GM23248 (cell line): ENCODE data around the gene SGCG. TPM values are rescaled to one million over a fixed set of nuclear protein-coding genes. Genes with fewer than 3 reads are reported as not detected.
A peak's percentile ranks its signal among the peaks of the same experiment; 100 is the strongest.

Experiments
- DNase-seq: peaks from one replicate; pipeline ENCODE4 v3.0.0-alpha.2; 2015
- H2AFZ ChIP-seq: fragments of 200-600 bp; sonication (generic); 2 replicates; pipeline ENCODE4 v1.6.1; 2016; ENCODE audit warnings: antibody characterized with exemption
- H3F3A ChIP-seq: fragments of 200-600 bp; sonication (generic); 2 replicates; pipeline ENCODE4 v1.6.1; 2016; ENCODE audit warnings: mild to moderate bottlenecking, antibody characterized with exemption, mixed run types; ENCODE audit not compliant: insufficient read depth
- H3K27ac ChIP-seq: fragments of 200-600 bp; sonication (generic); 2 replicates; pipeline ENCODE4 v1.5.1; 2016; ENCODE audit warnings: mild to moderate bottlenecking
- H3K27me3 ChIP-seq: fragments of 200-600 bp; sonication (generic); replicated peaks from 2 replicates; pipeline ENCODE4 v1.6.1; 2016; ENCODE audit warnings: mild to moderate bottlenecking; ENCODE audit not compliant: insufficient read depth
- H3K36me3 ChIP-seq: fragments of 200-600 bp; sonication (generic); 2 replicates; pipeline ENCODE4 v1.6.1; 2016; ENCODE audit warnings: low read depth, mild to moderate bottlenecking
- H3K4me1 ChIP-seq: fragments of 200-600 bp; sonication (generic); 2 replicates; pipeline ENCODE4 v1.6.1; 2016; ENCODE audit warnings: mild to moderate bottlenecking; ENCODE audit not compliant: insufficient read depth
- H3K4me2 ChIP-seq: fragments of 200-600 bp; sonication (generic); one replicate; pipeline ENCODE4 v1.6.1; 2016; ENCODE audit warnings: mild to moderate bottlenecking; ENCODE audit not compliant: unreplicated experiment
- H3K4me3 ChIP-seq: fragments of 200-600 bp; sonication (generic); 2 replicates; pipeline ENCODE4 v1.5.1; 2016; ENCODE audit warnings: mild to moderate bottlenecking
- H3K79me2 ChIP-seq: fragments of 200-600 bp; sonication (generic); 2 replicates; pipeline ENCODE4 v1.6.1; 2016; ENCODE audit warnings: mild to moderate bottlenecking; ENCODE audit not compliant: insufficient read depth
- H3K9ac ChIP-seq: fragments of 200-600 bp; sonication (generic); 2 replicates; pipeline ENCODE4 v1.6.1; 2016; ENCODE audit warnings: mild to moderate bottlenecking
- H3K9me2 ChIP-seq: fragments of 200-600 bp; sonication (generic); 2 replicates; pipeline ENCODE4 v1.6.1; 2016; ENCODE audit warnings: mixed run types, mild to moderate bottlenecking, moderate library complexity; ENCODE audit not compliant: insufficient read depth
- H3K9me3 ChIP-seq: fragments of 200-600 bp; sonication (generic); one replicate; pipeline ENCODE4 v1.6.1; 2017; ENCODE audit warnings: low read depth
- H4K20me1 ChIP-seq: fragments of 200-600 bp; sonication (generic); 2 replicates; pipeline ENCODE4 v1.6.0; 2016; ENCODE audit not compliant: insufficient read depth
- EZH2 ChIP-seq: fragments of 200-600 bp; sonication (generic); IDR thresholded peaks from 2 replicates; pipeline ENCODE4 v1.6.1; 2018; ENCODE audit warnings: antibody characterized with exemption, mild to moderate bottlenecking; ENCODE audit not compliant: insufficient read depth, poor library complexity, severe bottlenecking
- EZH2phosphoT487 ChIP-seq: fragments of 200-600 bp; sonication (generic); IDR thresholded peaks from 2 replicates; pipeline ENCODE4 v1.6.1; 2018; ENCODE audit warnings: antibody characterized with exemption, moderate library complexity, mild to moderate bottlenecking, low read depth; ENCODE audit not compliant: insufficient read depth
- WGBS, 2 experiments: methylation state at CpG; one replicate each; pipeline ENCODE4 v1.1.6; 2015 to 2017; ENCODE audit warnings: low lambda C conversion rate in 2 of 2, low coverage in 1 of 2; ENCODE audit errors: missing lambda C conversion rate in 2 of 2; 5-methylcytosine and 5-hydroxymethylcytosine counted together
- in situ Hi-C: fragments of 300-500 bp; cut with MboI; formaldehyde crosslinking; loops from 2 replicates; pipeline ENCODE4 v1.15.0; 2020
- polyA plus RNA-seq: library from polyadenylated mRNA; unstranded; fragments of >200 nt; fragmentation: Nextera tagmentation; extraction: Ambion mirVana; gene quantifications from 2 replicates; pipeline ENCODE4 v1.2.1, GENCODE V29; 2016
- total RNA-seq: library from RNA; depleted of rRNA; stranded (reverse); fragments of >200 nt; shearing (Covaris generic); gene quantifications from 2 replicates; pipeline ENCODE4 v1.2.3, GENCODE V29; 2014

SGCG gene
- total and polyA plus RNA-seq, 2 experiments from 2014 or later = 2.9 to 4.5 TPM

- 87 to 94% methylated on average over 2 of the region's 2 CpGs for WGBS, 2 experiments
- Histone ChIP-seq H3F3A (0 out of 2 replicates have a peak, but pooled peaks cover 3% of the 10 kb centered on the region), H3K4me2 (no peak overlapping the region), H3K9me3 (no peaks in the 10 kb centered on the region), H3K4me3 (no peak overlapping the region), H3K9ac (no peak overlapping the region), H3K36me3 (no peaks in the 10 kb centered on the region), H3K4me1 (no peaks in the 10 kb centered on the region), H2AFZ (no peak overlapping the region), H4K20me1 (no peaks in the 10 kb centered on the region), H3K79me2 (no peaks in the 10 kb centered on the region), H3K27ac (no peak overlapping the region), H3K27me3 (no peaks in the 10 kb centered on the region), H3K9me2 (no peaks in the 10 kb centered on the region)
- in situ Hi-C loops = no loop called here
- DNase-seq = no peak
- TF ChIP-seq EZH2 = no peak
- TF ChIP-seq EZH2phosphoT487 = no peak
Measured at GRCh38 chr13:23144431-23144830, 36.3 kb upstream of the SGCG start.

DNA sequence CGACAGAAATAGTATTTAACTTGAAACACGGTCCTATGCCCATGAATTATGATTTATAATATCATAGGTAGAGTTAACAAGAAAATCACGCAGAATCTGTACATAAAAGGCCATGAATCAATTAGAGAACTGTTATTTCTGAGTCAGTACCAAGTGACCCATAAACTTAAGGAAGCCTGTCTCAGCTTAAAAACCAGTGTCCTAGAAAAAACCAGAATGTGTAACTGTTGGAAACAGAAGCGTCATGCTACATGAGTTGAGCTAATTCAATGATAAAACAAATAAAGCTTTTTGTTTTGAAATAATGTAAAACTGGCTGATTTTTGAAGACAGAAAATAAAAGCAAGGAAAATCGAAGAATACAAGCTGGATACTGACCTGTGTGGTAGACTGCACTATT lies 34.8 kb upstream of the SGCG start:
- in situ Hi-C loops = no loop called here
- no peak overlapping the region for H3K4me2 ChIP-seq

GRCh38 chr13:23146811-23147625 lies 33.8 kb upstream of the SGCG start:
- WGBS, 2 experiments = 4 to 5% methylated on average over 12 of the region's 12 CpGs
- peak; percentile 15 for DNase-seq

More for the DNA sequence above, 34.8 kb upstream of the SGCG start:
- no peak for DNase-seq
- no peaks in the 10 kb centered on the region for H3K4me1 ChIP-seq
- H3K79me2 ChIP-seq = no peaks in the 10 kb centered on the region
- no peak overlapping the region for H3K4me3 ChIP-seq
- no peaks in the 10 kb centered on the region for H3K9me3 ChIP-seq
- H3K27me3 ChIP-seq = no peaks in the 10 kb centered on the region
- no peaks in the 10 kb centered on the region for H4K20me1 ChIP-seq
- H2AFZ ChIP-seq = no peak overlapping the region
- 0 out of 2 replicates have a peak, but pooled peaks cover 3% of the 10 kb centered on the region for H3F3A ChIP-seq
- no peak overlapping the region for H3K27ac ChIP-seq
- WGBS, 2 experiments = 75 to 76% methylated on average over 5 of the region's 5 CpGs
- TF ChIP-seq EZH2 = no peak
- no peak overlapping the region for H3K9ac ChIP-seq
- H3K9me2 ChIP-seq = no peaks in the 10 kb centered on the region
- H3K36me3 ChIP-seq = no peaks in the 10 kb centered on the region

GRCh38 chr13:23147827-23148226 lies 33.0 kb upstream of the SGCG start:
- H3K27ac ChIP-seq = no peak overlapping the region
- H4K20me1 ChIP-seq = no peaks in the 10 kb centered on the region
- 63 to 71% methylated on average over 10 of the region's 10 CpGs for WGBS, 2 experiments
- H3K4me3 ChIP-seq = no peak overlapping the region
- no peak overlapping the region for H3K4me2 ChIP-seq
- no peak for DNase-seq
- no peaks in the 10 kb centered on the region for H3K27me3 ChIP-seq
- no peaks in the 10 kb centered on the region for H3K4me1 ChIP-seq
- no peaks in the 10 kb centered on the region for H3K36me3 ChIP-seq
- no peak overlapping the region for H2AFZ ChIP-seq
- H3F3A ChIP-seq = 0 out of 2 replicates have a peak, but pooled peaks cover 3% of the 10 kb centered on the region
- H3K9ac ChIP-seq = no peak overlapping the region
- no peaks in the 10 kb centered on the region for H3K9me2 ChIP-seq
- H3K79me2 ChIP-seq = no peaks in the 10 kb centered on the region
- in situ Hi-C loops = no loop called here
- no peaks in the 10 kb centered on the region for H3K9me3 ChIP-seq
- TF ChIP-seq EZH2phosphoT487 (no peak), EZH2 (no peak)

More at GRCh38 chr13:23146811-23147625, 33.8 kb upstream of the SGCG start:
- H3K79me2 ChIP-seq = no peaks in the 10 kb centered on the region
- no peaks in the 10 kb centered on the region for H3K9me2 ChIP-seq
- in situ Hi-C loops = no loop called here
- TF ChIP-seq EZH2phosphoT487 (no peak), EZH2 (no peak)
- H4K20me1 ChIP-seq = no peaks in the 10 kb centered on the region
- H3K9me3 ChIP-seq = no peaks in the 10 kb centered on the region
- H3K4me3 ChIP-seq = no peak overlapping the region
- 0 out of 2 replicates have a peak, but pooled peaks cover 3% of the 10 kb centered on the region for H3F3A ChIP-seq
- peak overlapping the region; percentile 21 for H3K4me2 ChIP-seq
- H3K9ac ChIP-seq = no peak overlapping the region
- peak overlapping the region; percentile 38 for H2AFZ ChIP-seq
- H3K4me1 ChIP-seq = no peaks in the 10 kb centered on the region
- no peaks in the 10 kb centered on the region for H3K36me3 ChIP-seq
- no peaks in the 10 kb centered on the region for H3K27me3 ChIP-seq
- H3K27ac ChIP-seq = no peak overlapping the region
